ENCODE data around the gene KCNA2. TPM values are rescaled to one million over a fixed set of nuclear protein-coding genes. Genes with fewer than 3 reads are reported as not detected.

The KCNA2 gene
- total and polyA plus RNA-seq, 2 of the 13 experiments (the other 11 are each of a cell fraction or from before 2014, with no cell fraction given): not detected

DNA sequence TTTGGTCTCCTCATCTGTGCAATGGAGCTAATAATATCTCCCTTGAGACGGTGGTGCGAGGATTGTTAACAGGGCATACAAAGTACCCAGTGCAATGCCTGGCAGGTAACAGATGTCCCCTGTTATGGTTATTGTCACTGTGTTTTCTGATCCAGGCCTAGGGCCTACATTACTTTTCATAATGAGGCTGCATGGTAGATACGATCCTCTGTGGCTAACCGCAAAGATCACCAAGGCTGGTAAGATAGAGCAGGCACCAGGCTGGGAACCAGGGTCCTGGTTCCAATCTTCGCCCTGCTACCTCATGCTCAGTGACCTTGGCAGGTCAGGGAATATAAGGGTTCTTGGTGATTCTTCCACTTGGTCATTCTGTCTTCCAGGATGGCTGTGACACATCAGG is 22.7 kb downstream of the KCNA2 start (continued):
- TF ChIP-seq TRAFD1 (CRISPR knock-in tag; IDR thresholded peaks at IDR 0.05; ENCODE audit: borderline replicate concordance): no peak
- TF ChIP-seq, protein P1, sequence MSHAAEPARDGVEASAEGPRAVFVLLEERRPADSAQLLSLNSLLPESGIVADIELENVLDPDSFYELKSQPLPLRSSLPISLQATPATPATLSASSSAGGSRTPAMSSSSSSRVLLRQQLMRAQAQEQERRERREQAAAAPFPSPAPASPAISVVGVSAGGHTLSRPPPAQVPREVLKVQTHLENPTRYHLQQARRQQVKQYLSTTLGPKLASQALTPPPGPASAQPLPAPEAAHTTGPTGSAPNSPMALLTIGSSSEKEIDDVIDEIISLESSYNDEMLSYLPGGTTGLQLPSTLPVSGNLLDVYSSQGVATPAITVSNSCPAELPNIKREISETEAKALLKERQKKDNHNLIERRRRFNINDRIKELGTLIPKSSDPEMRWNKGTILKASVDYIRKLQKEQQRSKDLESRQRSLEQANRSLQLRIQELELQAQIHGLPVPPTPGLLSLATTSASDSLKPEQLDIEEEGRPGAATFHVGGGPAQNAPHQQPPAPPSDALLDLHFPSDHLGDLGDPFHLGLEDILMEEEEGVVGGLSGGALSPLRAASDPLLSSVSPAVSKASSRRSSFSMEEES (CRISPR knock-in tag; IDR thresholded peaks at IDR 0.05): no peak
- TF ChIP-seq MXD4 (CRISPR knock-in tag; IDR thresholded peaks at IDR 0.05): no peak
- no peak for TF ChIP-seq SIN3B (IDR thresholded peaks at IDR 0.05; ENCODE audit: low read length)

DNA sequence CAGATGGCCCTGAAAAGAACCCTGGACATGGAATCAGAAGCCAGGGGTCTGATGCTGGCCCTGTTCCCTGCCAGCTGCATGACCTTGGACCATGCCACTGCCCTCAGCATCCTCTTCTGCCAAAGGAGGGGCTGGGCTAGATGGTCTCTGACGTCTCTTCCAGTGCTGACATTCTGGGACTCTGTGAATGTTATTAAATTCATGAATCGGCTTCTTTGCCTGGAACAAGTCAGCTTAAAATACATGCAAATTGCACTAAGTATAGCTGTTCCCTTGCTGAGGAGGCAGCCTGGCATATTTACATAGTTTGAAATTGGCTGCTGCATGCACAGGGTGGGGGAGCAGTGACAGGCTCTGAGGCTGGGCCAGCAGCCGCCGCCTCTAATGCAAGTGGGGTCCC is 23.8 kb downstream of the KCNA2 start:
- ChIA-PET POLR2A (no interaction called here), CTCF (ENCODE audit: low intra/inter-chr PET ratio, low total read pairs) (no interaction called here)
- no peak for ATAC-seq
- Histone ChIP-seq H3K9me3 (ENCODE audit: low read length) (no peaks in the 10 kb centered on the region), H3K27ac (ENCODE audit: extremely low read length, insufficient read depth, low read length) (no peak overlapping the region), H3K4me2 (ENCODE audit: low read depth, low read length) (no peak overlapping the region), H3K4me3 (replicated peaks in 1 of 3; ENCODE audit: insufficient read depth in 1 of 3, low read depth in 2 of 3, low read length in 3 of 3) (no peak overlapping the region), H2AFZ (ENCODE audit: low read length) (no peak overlapping the region), H3K27me3 (ENCODE audit: control insufficient read depth in 1 of 2, insufficient read depth in 2 of 2, low read length in 2 of 2) (peaks cover 0 to 10% of the 10 kb centered on the region in 2 experiments; a peak in 1 of 5 replicates), H3K79me2 (ENCODE audit: insufficient read depth, low read length) (no peaks in the 10 kb centered on the region), H4K20me1 (ENCODE audit: insufficient read depth, low read length) (no peaks in the 10 kb centered on the region), H3K9ac (ENCODE audit: insufficient read depth, low read depth, low read length) (no peak overlapping the region), H3K36me3 (replicated peaks in 1 of 2; ENCODE audit: control insufficient read depth in 1 of 2, insufficient read depth in 2 of 2, low read length in 2 of 2) (no peaks in the 10 kb centered on the region), H3K4me1 (ENCODE audit: insufficient read depth, low read length) (peaks cover 6% of the 10 kb centered on the region; the same call in 1 of the 2 replicates)
- FAIRE-seq: no peak
- no peak for TF ChIP-seq ZNF644 (CRISPR knock-in tag; IDR thresholded peaks at IDR 0.05; ENCODE audit: low read depth)
- TF ChIP-seq PHF21A (CRISPR knock-in tag; IDR thresholded peaks at IDR 0.05): no peak
- TF ChIP-seq ZNF766 (CRISPR knock-in tag; IDR thresholded peaks at IDR 0.05; ENCODE audit: borderline replicate concordance): no peak
- TF ChIP-seq ZBTB3 (CRISPR knock-in tag; IDR thresholded peaks at IDR 0.05; ENCODE audit: borderline replicate concordance, low read depth): no peak
- TF ChIP-seq ZNF354B (CRISPR knock-in tag; IDR thresholded peaks at IDR 0.05): no peak
- no peak for TF ChIP-seq HDAC6 (IDR thresholded peaks at IDR 0.05; ENCODE audit: low read depth, low read length)
- TF ChIP-seq NR3C1 (CRISPR knock-in tag; IDR thresholded peaks at IDR 0.05): no peak
- no peak for TF ChIP-seq ZNF142 (CRISPR knock-in tag; IDR thresholded peaks at IDR 0.05)
- intact Hi-C loops (cut with micrococcal nuclease; ENCODE audit: unreplicated experiment): no loop called here
- WGBS (ENCODE audit: low lambda C conversion rate): 0% methylated on average over 1 of the region's 4 CpGs
- in situ Hi-C loops (cut with HindIII; ENCODE audit: extremely low pct_ligation_motif_present, low pct_unique_long_range_greater_than_20kb): no loop called here
- no peak for DNase-seq (ENCODE audit: low spot score)
- BruUV-seq (replicated peaks): no TSS peak
